HL-60 (cell line): Measurements from ENCODE around the gene XAB2.
A peak's percentile ranks its signal among the peaks of the same experiment; 100 is the strongest.

Experiments
- DNase-seq, 2 experiments: peaks; one replicate each; pipeline ENCODE4 v3.0.0-alpha.2; 2010 to 2020; ENCODE audit warnings: low read depth in 1 of 2, low spot score in 1 of 2
- H3K27ac ChIP-seq: fragments of 250-450 bp; sonication (Bioruptor Pico); replicated peaks from 2 replicates; pipeline ENCODE4 v1.5.1; 2020; ENCODE audit warnings: mild to moderate bottlenecking, moderate library complexity
- H3K27me3 ChIP-seq: fragments of 250-450 bp; sonication (Bioruptor Pico); 2 replicates; pipeline ENCODE4 v1.5.1; 2021; ENCODE audit warnings: mild to moderate bottlenecking, moderate library complexity; ENCODE audit not compliant: insufficient read depth, poor library complexity, severe bottlenecking
- H3K4me3 ChIP-seq: replicated peaks from 2 replicates; pipeline ENCODE4 v1.5.1; 2011; ENCODE audit warnings: mild to moderate bottlenecking, control low read depth, low read length; ENCODE audit not compliant: insufficient read depth
- CTCF ChIP-seq: IDR thresholded peaks from one replicate; pipeline ENCODE4 v1.5.1; 2011; ENCODE audit warnings: low read length, control low read depth, inconsistent platforms; ENCODE audit not compliant: insufficient read depth
- GABPA ChIP-seq: IDR thresholded peaks from 2 replicates; pipeline ENCODE4 v1.6.1; 2012; ENCODE audit warnings: low read depth
- POLR2AphosphoS5 ChIP-seq: IDR thresholded peaks from 2 replicates; pipeline ENCODE4 v1.6.1; 2012; ENCODE audit warnings: low read depth
- REST ChIP-seq: IDR thresholded peaks from 2 replicates; pipeline ENCODE4 v1.6.1; 2012; ENCODE audit warnings: low read depth; ENCODE audit not compliant: insufficient replicate concordance
- SPI1 ChIP-seq: IDR thresholded peaks from 2 replicates; pipeline ENCODE4 v1.6.1; 2012; ENCODE audit warnings: low read depth, mild to moderate bottlenecking, borderline replicate concordance

Gene XAB2

DNA sequence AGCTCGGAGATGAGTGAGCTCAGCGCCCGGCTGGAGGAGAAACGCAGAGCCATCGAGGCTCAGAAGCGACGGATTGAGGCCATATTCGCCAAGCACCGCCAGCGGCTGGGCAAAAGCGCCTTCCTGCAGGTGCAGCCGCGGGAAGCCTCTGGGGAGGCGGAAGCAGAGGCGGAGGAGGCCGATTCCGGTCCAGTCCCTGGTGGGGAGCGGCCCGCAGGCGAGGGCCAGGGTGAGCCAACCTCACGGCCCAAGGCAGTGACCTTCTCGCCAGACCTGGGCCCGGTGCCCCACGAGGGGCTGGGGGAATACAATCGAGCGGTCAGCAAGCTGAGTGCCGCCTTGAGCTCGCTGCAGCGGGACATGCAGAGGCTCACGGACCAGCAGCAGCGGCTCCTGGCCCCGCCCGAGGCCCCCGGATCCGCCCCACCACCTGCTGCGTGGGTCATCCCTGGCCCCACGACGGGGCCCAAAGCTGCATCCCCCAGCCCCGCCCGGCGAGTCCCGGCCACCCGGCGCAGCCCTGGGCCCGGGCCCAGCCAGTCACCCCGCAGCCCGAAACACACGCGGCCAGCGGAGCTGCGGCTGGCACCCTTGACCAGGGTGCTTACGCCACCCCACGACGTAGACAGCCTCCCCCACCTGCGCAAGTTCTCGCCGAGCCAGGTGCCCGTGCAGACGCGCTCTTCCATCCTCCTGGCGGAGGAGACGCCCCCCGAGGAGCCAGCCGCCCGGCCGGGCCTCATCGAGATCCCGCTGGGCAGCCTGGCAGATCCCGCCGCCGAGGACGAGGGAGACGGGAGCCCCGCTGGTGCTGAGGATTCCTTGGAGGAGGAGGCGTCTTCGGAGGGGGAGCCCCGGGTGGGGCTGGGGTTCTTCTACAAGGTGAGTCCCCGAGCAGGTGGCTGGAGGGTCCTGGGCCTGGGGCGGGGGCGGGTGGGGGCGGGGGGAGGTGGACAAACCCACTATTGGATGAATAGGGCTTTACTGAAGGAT lies 16.8 kb downstream of the XAB2 start:
- TF ChIP-seq POLR2AphosphoS5 (no peak), SPI1 (no peak), GABPA (no peak), REST (no peak), CTCF (no peak)

GRCh38 chr19:7611541-7612279 lies 17.6 kb downstream of the XAB2 start:
- no peak overlapping the region for H3K27ac ChIP-seq
- no peak overlapping the region for H3K4me3 ChIP-seq
- H3K27me3 ChIP-seq: peaks cover 2% of the 10 kb centered on the region
- DNase-seq: no peak
- TF ChIP-seq REST (peak; percentile 90), CTCF (no peak)

More for the DNA sequence above, 16.8 kb downstream of the XAB2 start:
- peaks cover 2% of the 10 kb centered on the region for H3K27me3 ChIP-seq
- no peak for DNase-seq
- no peak overlapping the region for H3K27ac ChIP-seq
- H3K4me3 ChIP-seq: no peak overlapping the region

DNA sequence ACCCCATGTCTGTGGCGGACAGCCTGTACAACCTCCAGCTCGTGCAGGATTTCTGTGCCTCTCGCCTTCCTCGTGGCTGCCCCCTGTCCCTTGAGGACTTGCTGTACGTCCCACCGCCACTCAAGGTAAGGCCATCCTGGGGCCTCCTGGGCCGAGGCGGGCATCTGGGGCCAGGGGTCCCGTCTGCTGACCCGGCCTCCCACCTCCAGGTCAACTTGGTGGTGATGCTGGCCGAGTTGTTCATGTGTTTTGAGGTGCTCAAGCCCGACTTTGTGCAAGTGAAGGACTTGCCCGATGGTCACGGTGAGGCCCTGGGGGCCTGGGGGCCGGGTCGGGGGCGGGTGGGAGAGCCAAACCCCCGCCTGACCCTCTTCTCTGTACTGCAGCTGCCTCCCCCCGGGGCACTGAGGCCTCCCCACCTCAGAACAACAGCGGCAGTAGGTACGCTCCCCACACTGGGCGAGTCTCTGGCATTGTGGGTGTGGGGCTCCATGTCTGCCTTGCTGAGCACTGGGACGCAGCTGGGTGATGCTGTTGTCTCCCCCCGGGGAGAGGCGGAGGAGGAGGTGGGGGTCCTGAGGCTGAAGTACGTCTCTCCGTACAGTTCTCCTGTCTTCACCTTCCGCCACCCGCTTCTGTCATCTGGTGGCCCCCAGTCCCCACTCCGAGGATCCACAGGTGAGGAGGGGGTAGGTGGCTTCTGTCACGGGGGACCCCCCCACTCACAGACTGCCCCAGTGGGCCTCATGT lies 18.7 kb downstream of the XAB2 start:
- H3K4me3 ChIP-seq: no peak overlapping the region
- TF ChIP-seq CTCF: no peak
- TF ChIP-seq REST: no peak
- TF ChIP-seq SPI1: no peak
- TF ChIP-seq GABPA: no peak
- TF ChIP-seq POLR2AphosphoS5: no peak
- no peak overlapping the region for H3K27ac ChIP-seq
- DNase-seq: no peak
- peaks cover 2% of the 10 kb centered on the region for H3K27me3 ChIP-seq
